ENCODE data around the gene EPGN.

The EPGN gene

DNA sequence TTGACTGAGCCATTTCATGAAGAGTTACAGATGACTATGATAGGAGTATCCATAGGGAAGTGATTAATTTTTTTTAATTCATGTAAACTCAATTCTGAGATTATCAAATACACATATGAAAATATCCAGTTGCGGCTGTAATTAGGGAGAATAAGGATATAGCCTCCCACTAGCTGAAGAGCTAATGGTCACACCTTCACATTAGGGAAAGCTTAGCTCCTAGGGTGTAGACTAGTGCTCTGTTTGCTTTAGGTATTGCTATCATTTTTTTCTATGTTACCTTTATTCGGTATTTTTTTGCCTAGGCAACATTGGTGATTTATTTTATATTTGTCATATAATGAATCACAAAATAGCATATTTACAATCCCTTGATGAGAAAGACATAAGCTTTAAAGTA lies 39.6 kb upstream of the EPGN start:
- no peak for FAIRE-seq
- DNase-seq (ENCODE audit: insufficient read length, low spot score) = no peak
- TF ChIP-seq, protein P1, sequence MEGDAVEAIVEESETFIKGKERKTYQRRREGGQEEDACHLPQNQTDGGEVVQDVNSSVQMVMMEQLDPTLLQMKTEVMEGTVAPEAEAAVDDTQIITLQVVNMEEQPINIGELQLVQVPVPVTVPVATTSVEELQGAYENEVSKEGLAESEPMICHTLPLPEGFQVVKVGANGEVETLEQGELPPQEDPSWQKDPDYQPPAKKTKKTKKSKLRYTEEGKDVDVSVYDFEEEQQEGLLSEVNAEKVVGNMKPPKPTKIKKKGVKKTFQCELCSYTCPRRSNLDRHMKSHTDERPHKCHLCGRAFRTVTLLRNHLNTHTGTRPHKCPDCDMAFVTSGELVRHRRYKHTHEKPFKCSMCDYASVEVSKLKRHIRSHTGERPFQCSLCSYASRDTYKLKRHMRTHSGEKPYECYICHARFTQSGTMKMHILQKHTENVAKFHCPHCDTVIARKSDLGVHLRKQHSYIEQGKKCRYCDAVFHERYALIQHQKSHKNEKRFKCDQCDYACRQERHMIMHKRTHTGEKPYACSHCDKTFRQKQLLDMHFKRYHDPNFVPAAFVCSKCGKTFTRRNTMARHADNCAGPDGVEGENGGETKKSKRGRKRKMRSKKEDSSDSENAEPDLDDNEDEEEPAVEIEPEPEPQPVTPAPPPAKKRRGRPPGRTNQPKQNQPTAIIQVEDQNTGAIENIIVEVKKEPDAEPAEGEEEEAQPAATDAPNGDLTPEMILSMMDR (IDR thresholded peaks at IDR 0.05; ENCODE audit: insufficient read depth, missing control alignments) = no peak

- FAIRE-seq (no peak), DNase-seq (ENCODE audit: insufficient read length, low spot score) (no peak)
- TF ChIP-seq, protein P1 (IDR thresholded peaks at IDR 0.05; ENCODE audit: insufficient read depth, missing control alignments) = no peak
Observed at GRCh38 chr4:74278490-74278889, 29.8 kb upstream of the EPGN start.

GRCh38 chr4:74279716-74280115 lies 28.6 kb upstream of the EPGN start:
- peak; percentile 11 for FAIRE-seq
- TF ChIP-seq, protein P1 (IDR thresholded peaks at IDR 0.05; ENCODE audit: insufficient read depth, missing control alignments) = no peak
- DNase-seq (ENCODE audit: insufficient read length, low spot score) = no peak

- FAIRE-seq (no peak), DNase-seq (ENCODE audit: insufficient read length, low spot score) (no peak)
- TF ChIP-seq, protein P1 (IDR thresholded peaks at IDR 0.05; ENCODE audit: insufficient read depth, missing control alignments) = no peak
Observed at GRCh38 chr4:74282926-74283325, 25.3 kb upstream of the EPGN start.

GRCh38 chr4:74283614-74284013 lies 24.7 kb upstream of the EPGN start:
- no peak for FAIRE-seq
- TF ChIP-seq, protein P1 (IDR thresholded peaks at IDR 0.05; ENCODE audit: insufficient read depth, missing control alignments) = no peak
- no peak for DNase-seq (ENCODE audit: insufficient read length, low spot score)

DNA sequence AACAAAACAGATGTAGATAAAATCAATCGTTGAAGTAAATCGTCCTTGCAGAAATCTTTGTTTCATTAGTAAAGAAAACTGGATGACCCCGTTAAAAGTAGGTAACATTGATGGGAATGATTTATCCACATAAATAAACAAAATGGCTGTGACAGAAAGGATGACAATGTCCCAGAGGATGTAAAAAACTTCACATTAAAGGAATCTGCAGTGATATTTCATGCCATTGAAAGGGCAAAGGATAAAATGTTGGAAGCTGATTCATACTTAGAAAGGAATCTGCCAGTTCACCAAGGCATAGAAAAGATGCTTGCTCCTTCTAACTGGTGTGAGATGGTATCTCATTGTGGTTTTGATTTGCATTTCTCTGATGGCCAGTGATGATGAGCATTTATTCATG lies 24.2 kb upstream of the EPGN start:
- no peak for FAIRE-seq
- TF ChIP-seq, protein P1 (IDR thresholded peaks at IDR 0.05; ENCODE audit: insufficient read depth, missing control alignments) = no peak
- no peak for DNase-seq (ENCODE audit: insufficient read length, low spot score)

DNA sequence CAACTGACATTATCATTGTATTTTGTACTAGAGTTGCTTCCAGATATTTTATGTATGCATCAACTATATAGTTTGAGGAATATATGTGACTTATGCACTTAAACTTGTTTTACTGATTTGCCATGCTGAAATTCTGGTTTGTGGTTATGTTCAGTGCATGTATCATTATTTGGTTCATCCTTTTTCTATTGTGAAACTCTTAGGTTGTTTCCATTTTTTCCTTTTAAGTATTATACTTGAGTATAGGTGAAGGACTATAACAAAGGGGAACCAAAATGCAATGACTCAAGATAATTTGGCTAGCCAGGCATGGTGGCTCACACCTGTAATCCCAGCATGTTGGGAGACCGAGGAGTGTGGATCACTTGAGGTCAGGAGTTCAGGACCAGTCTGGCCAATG lies 21.1 kb upstream of the EPGN start:
- DNase-seq (ENCODE audit: insufficient read length, low spot score) (no peak), FAIRE-seq (no peak)
- TF ChIP-seq, protein P1 (IDR thresholded peaks at IDR 0.05; ENCODE audit: insufficient read depth, missing control alignments) = no peak

All from D721Med (cell line).